ENCODE results near the gene CBLB.

Gene CBLB

DNA sequence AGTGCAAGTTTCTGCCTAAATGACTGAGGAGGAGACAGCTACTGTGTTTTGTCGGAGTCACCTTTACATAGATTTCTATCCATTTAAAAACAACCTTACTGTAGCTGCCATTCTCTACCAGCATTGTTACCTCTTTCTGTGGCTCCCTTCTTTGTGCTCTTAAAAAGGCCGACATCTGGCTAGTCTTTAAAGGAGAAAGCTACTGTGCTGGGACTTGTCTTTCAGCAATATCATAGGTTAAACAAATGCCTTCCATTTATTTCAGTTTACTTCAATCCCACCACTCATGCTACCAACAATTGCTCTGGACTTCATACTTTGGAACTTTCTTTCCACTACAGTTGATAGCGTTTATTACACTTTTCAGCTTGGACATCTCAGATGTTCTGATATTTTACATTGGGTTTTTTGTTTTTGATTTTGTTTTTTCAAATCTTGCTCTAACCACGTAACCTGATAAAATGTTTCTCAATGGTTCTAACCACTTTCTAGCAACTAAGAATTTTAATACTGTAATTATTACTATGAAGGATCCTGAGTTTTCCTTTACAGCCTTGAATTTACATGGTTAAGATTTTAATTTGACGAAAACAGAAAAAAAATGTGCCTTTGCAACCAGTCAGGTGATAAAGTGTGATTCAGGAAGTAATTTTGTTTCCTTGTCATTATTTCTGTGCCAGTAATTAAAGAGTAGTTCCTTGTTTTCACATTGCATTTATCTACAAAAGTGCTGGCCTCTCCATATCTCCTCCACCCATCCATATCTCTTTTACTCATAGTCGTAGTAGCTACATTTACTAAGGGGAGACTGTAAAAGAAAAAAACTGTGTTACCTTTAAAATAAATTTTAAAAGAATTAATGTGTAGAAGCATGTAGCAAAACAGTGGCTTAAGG, 1.3 kb upstream of the CBLB start:
- DNase-seq = no peak

DNA sequence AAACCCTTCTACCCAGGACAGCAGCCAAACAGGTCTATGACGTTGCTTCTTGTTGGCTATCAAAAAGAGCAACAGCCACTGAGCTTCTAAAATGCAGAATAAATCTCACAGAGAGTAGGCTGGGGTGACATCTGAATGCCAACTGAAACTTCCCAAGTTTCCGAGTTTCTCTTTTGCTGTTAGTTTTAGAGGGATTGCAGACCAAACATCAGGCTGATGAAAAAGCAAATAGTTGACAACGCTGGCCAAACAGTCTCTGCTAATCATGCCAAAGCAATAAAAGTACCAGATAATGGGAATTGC, 670 bp upstream of the CBLB start:
- no peak for DNase-seq

DNA sequence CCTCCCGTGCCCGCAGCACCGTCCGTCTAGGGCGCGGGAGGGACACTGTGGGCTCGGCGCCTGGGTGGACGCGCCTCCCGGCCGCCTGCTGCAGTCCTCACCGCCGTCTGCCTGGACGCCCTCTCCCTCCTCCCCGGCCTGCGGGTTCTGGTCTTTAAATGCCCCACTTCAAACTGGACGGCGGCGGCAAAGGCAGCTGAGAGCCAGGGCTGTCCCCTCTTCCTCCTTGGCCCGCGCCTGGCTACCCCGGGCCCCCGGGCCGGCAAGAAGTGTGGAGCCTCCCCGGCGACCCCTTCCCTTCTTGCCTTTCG, 426 bp downstream of the CBLB start:
- DNase-seq = no peak

DNA sequence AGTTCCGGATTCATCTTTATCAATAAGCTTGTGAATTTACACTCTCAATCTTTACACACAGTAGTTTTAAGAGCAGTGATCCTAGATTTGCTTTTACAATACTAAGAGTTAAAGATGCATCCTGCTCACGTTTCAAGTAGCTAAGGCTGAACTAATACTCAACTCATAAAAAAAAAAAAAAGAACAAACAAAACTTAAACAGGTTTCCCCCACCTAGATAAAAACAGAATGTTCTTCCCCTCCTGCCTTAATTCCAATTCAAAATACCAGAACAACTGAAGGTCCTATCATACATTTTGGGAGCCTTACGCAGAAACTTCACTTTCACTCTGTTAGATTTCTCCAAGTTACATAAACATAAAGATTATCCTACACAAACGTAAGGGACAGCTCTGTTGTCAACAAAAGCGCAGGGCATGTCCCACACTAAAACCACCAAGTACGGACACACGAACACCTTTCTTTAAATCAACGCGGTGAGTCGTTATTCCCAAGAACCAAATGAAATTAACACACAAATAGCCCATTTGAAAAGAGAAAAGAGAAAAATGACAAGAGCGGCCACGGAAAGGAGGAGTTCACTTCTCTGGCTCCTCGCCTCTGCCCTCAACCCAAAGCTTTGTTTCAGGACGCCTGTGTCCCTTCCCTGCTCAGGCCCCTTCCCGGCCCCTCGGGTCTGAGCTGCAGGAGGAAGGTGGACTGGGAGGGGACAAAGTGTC, 941 bp downstream of the CBLB start:
- DNase-seq = peak; percentile 18

DNA sequence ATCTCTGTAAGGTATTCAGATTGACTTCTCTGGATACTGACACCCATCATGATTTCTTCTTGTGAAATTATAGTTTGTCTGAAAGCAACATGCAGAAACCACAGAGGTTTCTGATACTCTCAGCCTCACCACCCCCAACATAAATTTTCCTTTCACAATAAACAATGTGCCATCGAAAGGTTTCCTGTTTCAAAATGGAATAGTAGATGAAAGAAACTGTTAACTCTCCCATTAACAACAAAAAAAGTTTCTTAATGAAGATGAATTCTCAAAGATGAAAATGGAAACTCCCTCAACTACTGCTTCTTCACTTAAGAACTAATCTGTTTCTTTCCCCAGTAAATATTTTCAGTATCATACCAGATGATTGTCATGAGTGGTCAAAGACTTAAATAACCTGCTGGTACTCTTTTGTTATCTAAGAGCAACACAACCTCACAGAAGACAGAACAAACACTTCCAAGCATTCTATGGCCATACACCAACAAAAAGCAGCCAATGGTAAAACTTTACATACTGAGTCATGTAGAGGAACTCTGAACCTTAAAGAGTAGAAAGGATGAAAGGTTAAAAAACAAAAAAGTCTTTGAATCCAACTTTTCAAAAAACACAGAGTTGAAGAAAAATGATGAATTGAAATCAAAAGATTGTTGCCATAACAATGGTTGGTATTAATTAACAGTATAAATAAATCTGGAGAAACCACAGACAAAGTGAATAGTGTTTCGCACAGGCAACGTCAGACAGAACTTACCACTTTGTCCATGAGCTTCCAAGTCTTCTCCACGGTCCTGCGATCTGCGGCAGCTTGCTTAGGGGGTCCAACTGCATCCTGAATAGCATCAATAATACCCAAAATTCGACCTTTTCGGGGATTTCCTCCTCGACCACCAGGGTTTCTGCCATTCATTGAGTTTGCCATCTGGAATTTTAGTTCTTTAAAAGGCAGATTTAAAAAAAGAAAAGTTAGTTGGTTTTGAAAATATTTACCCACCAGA, 1.9 kb downstream of the CBLB start:
- DNase-seq = peak; percentile 83

DNA sequence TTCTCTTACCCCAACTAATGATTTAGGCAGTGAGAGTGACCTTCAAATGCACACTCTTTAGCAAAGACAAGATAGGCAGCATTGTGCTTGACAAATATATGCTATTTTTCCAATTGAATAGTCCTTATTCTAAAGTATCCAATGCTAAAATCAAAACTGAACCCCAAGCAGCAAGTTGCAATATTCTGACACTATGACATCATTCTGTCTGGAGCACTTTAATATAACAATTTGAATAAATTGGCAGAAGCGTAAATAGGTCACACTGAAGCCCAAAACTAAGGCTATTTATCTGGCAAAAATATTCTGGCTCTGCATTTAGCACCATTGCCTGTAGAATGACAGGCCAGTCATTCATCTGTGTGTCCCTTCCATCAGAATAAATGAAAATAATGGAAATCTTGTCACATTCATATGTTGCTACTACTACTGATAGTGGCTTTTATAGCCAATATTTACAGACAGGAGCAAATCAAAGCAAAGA, 2.9 kb downstream of the CBLB start:
- DNase-seq = no peak

DNA sequence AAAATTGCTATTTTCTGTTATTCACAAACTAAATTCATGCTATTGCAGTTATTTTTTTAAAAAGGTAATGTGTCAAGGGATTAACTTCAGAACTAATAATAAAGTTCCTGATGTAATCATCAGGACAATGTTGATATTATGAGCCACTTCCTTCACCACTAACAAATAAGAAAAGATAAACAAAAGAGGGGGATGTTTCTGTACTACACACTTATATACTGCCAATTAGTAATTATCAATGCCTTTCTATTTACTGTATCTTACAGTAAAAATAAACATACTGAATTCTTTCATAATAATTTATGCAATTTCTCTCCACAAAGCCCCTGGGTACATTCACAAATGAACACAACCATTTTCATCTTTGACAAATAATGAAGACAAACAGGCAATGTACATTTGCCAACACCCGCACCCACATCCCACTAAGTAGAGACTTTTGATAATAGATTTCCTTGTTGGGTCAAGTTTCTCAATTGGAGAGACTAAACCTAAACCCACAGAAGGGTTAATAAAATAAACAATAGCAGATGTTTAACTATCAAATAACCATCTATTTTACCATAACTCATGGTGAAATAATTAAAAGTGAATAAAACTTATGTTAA, 3.7 kb downstream of the CBLB start:
- DNase-seq = no peak

DNA sequence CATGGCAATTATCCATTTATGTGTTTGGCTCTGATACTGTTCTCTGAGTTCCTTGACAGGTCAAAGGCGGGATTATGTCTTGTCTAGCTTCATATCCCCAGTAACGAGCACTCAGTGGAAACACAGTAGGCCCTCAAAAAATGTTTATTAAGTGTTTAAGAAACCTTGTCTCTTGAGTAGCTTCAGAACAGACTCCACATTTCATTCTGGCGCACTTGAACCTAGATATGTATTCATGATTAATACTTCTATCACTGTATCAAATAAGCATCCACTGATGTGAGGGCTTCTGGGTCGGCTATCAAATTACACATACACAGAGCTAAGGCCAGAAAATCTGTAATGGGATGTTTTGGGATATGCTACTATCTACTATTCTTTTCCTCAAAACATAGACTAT, 4.6 kb downstream of the CBLB start:
- DNase-seq = no peak

DNA sequence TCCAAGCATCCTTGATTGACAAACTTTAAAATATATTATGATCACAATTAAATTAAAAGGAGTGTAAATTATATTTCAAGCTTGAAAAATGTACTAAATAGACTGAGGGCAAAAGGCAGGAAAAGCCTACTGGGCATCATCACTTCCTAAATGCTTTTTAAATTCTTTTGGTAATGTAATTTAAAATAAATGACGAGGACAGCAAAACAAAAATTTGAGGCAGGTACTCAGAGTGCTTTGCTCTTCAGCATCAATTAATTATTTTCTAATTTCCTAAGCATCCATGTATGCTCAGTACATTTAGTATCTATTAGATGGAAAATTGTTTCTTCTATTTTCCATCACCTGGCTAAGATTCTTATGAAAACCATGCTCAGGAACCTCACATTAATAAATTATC, 5.2 kb downstream of the CBLB start:
- no peak for DNase-seq

DNA sequence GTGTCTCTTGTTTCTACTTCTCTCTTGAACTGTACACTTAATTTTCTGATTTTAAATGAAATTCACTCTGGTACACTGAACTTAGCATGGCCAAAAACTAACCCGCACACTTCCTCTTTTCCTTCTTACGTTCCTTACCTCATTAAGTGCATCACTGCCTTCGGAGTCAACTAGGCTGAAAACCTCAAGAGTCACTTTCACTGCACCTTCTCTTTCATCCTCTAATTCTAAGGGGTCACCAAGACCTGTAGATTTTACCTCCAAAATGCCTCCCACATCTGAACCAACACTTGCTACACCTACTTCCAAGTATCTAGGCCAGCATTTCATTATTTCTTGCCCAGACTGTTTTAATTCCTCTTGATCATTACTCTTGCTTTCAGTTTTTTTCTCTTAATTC, 6.6 kb downstream of the CBLB start:
- no peak for DNase-seq

DNA sequence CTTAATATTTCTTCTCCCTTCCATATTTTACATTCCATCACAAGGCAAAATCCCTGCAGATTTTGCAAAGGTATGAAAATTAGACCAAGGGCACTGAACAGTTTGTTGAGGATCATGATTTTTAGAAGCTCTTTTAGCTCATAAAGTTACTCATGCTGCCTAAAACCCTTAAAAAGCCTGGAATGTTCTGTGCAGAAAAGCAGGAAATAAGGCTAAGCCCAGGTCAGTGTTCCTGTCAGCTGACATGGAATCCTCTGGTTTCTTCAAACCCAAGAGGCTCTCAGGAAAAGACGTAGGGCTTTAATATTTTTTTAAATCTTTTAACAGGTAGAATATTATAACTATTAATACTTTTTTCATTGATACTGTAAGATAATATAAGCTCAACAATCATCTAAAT, 8.2 kb downstream of the CBLB start:
- DNase-seq = no peak

DNA sequence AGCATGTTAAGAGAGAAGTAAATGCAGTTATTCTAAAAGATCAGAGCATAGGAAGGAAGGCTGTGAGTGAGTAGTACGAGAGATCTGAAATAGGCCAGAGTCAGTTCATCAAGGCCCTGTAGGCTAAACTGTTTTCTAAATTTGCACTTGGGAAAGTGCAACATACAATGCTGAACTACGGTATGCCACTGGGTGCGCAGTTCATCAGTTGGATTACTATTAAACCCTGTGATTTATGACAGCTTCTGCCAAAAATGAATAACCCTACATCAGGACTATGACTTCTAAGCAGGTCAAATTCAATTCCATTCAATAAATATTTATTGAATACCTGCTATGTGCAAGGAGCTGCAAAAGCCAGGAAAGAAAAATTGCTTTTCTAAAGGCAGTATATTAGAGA, 10.8 kb downstream of the CBLB start:
- DNase-seq = no peak

DNA sequence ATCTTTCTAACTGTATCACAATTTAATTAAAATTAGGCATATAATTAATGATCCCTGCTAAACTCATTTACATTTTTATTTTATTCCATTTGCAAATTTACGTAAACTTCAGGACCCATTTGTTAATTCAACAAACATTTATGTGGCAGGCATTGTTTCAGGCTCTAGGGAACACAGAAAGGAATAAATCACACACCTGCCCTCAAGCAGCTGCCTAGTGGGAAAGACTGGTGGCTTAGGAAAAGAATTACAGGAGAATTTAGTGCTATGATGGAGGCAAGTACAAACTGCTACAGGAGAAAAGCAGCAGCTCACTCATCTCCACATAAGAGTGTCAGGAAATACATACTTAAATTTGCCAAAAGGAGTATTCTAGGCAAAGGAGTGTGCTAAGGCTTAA, 11.2 kb downstream of the CBLB start:
- DNase-seq = no peak

DNA sequence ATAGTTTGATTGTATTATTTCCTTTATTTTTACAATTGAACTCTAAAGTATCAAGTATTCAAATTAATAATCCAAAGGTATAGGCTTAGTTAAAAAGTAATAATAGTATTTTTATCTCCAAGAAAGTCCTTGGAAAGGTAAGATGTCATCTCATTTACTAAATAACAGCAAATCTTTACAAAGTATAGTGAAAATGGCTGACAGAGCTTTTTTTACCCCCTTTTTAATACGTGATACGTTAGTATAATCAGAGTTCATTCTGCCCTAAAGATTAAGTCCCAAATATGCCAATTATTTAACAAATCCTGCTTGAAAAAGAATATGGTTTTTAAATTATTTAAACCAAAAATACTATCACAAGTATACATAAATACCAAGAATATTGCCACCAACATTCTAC, 12.2 kb downstream of the CBLB start:
- DNase-seq = no peak

DNA sequence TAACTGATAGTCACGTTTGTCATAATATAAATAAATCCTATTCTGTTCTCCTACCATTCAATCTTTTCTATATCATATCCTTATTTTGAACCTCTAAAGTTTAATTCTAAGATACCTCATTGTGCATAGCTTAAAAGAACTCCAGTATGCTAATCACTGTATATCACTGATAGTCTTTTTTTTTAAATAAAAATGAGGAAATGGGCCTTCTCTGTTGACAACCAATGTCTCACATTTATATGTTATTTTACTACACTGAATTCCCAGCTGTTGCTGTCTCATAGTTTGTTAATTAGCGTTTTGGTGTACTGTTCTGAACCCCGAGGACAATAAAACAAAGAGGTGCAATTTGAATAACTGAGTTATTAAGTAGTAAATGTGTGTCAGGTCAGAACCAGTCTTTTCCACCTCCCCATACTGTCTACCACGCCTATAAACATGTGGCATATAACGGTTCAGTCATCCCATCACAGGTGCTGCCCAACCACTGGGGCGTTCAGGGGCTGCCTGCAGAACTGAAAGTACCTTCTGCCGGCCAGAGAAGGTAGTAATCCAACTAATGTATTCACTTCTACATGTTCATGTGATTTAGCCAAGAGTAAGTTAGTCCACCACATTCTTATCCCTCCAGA, 14.9 kb downstream of the CBLB start:
- no peak for DNase-seq

DNA sequence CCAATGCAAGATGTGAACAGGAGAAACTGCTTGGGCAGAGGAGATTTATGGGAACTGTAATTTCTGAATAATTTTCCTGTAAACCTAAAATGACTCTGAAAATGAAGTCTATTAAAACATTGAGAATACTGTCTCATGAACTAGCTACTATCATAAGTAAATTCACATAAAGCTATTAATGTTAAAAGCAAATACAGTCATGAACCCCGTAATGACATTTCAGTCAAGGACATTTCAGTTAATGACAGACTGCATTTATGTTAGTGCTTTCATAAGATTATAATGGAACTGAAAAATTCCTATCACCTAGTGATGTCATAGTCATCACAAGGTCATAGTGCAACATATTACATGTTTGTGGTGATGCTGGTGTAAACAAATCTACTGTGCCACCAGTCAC, 17.2 kb downstream of the CBLB start:
- no peak for DNase-seq

DNA sequence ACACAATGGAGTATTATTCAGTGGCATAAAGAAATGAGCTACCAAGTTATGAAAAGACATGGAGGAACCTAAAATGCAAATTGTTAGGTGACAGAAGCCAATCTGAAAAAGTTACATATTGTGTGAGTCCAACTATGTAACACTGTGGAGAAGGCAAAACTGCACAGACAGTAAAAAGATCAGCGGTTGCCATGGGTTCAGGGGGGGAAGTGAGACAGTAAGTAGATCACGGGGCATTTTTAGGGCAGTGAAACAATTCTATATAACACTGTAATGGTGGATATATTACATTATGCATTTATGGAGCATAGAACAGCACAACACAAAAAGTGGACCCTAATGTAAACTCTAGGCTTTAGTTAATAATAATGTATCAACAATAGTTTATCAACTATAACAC, 17.6 kb downstream of the CBLB start:
- no peak for DNase-seq

DNA sequence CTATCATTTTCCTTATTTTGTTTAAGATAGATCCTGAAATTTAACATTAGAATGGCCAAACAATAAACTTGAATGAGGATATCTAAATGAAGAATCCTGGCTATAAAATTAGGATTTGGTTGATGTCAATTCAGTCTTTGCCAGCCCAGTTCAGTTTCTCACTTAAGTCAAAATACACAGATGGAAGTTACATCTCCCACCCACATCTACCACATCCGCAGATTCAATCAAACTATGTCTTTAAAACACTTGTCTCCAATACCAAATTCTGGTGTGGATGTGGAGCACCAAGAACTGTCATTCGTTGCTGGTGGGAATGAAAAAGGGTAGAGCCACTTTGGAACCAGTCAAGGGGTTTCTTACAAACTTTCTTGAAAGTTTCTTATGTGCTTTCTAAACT, 18.2 kb downstream of the CBLB start:
- DNase-seq = no peak

DNA sequence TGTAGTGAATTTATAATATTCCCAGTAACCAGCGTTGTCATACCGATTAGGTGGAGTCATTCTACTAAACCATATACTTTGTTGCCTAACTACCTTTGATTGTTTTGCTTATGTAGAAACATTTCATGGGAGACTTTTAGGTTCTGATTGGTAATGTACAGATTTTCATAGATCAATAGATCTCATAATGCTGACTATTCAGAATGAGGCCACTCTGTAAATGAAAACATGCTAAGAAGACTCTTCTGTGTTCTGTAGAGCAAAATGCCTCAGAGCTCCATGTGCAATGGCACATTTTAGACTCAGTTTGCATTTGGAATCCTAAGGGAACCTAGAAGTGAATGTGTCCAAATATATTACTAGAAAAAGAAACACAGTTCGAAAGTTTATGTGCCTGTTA, 20.0 kb downstream of the CBLB start:
- no peak for DNase-seq

DNA sequence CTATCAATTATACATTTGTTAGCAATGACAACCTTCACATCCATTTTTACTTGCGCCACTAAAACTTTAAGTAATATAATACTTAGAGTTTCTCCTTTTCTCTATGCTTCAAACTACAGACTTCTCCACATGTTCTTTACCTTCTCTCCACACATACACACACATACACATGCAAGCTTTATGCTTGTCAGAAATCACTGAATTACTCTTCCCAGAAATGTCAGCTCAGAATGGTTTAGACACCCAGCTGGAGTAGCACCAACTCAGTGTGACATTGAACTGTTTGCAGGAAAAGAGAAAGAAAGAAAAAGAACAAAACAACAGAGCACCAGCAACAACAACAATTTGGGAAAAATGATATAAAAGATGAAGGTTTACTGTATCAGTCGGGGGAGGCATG, 20.9 kb downstream of the CBLB start:
- no peak for DNase-seq

DNA sequence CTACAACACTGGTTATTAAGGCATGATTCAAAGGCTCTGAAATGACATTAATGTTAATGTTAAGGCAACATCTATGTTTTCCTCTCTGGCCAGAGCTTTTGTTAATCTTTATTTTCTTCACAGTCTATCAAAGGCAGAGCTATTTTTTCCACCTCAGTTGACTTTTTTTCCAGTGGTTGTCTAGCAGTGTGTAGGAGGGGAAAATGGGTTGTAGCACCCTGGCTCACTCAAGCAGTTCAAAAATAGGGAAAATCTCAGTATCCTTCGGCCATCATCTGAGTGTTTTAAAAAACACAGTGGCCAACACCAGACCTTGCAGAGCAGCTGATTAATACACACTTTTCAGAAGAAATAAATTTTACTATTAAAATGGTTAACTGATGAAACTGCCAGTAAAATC, 21.4 kb downstream of the CBLB start:
- no peak for DNase-seq

DNA sequence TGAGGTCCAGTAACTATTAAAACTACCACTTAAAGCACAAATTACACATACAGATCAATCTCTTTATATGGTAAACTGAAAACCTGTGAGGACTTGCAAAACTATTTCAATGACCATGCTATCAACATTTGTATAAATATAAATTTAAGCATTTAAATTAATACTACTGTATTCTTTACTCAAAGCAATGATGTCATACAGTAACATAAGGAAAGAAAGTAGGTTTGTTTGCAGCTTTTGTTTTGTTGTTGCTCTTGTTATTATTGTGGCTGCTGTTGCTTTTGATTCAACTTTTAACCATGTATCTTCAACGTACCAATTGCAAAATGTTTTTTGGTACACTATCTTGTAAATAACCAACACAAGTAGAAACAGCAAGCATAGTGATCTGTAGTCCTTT, 22.0 kb downstream of the CBLB start:
- DNase-seq = no peak

DNA sequence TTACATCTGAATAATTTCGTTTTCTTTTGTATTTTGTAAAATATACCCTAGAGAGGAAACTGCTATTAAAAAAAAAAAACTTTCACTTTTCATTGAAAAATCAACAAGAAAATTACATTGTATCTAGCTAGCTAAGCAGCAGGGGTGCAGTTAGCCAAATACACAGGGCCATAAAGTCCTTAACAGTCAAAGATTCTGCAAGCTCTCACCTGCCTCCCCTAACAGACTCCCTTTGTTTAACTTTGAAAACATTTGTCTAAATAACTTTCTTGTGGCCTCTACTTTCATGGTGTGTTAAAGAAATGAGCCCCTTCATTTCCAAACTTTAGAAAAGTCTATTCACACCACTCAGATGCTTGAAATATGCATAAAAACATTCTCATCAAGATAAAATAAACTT, 23.3 kb downstream of the CBLB start:
- DNase-seq = no peak

Measured in CD4-positive, alpha-beta T cell treated with Interleukin-4 for 4 hours (primary cell).